B cell (primary cell): Measurements from ENCODE around the gene PRR33. TPM values are rescaled to one million over a fixed set of nuclear protein-coding genes. Genes with fewer than 3 reads are reported as not detected.

Experiments
- ATAC-seq: fragments of 200-7000 bp; cut with Tn5 transposase; one replicate; pipeline ENCODE4 v1.10.0; 2021; ENCODE audit warnings: low read depth, mild to moderate bottlenecking, moderate number of reproducible peaks, moderate library complexity
- CTCF ChIA-PET: fragments of 350-600 bp; sonication (Branson Sonifier 250); formaldehyde crosslinking; loops from one replicate; lab custom pipeline; 2021; ENCODE audit warnings: antibody characterized with exemption, inconsistent platforms; lab: Charles Lee
- POLR2A ChIA-PET: fragments of 350-600 bp; sonication (Branson Sonifier 250); formaldehyde crosslinking; loops from one replicate; lab custom pipeline; 2021; ENCODE audit warnings: antibody characterized with exemption; lab: Charles Lee
- DNase-seq: peaks from one replicate; pipeline ENCODE4 v3.0.0; 2013
- H2AFZ ChIP-seq: 2 replicates; pipeline ENCODE4 v1.6.1; 2012; ENCODE audit warnings: mild to moderate bottlenecking, low read depth, low read length; ENCODE audit not compliant: insufficient read depth, poor library complexity, severe bottlenecking
- H3K27ac ChIP-seq, 2 donors: 1 replicate in 1 of 2; 2 replicates in 1 of 2; pipeline ENCODE4 v1.5.1; 2012 to 2013; ENCODE audit warnings: low read length in 2 of 2, mild to moderate bottlenecking in 2 of 2, moderate library complexity in 1 of 2
- H3K27me3 ChIP-seq, 4 experiments: fragments of 200-600 bp in 1 of 4; sonication (generic) in 1 of 4; replicated peaks in 1 of 4; 1 replicate in 2 of 4; 2 replicates in 2 of 4; pipeline versions ENCODE4 v1.6.1 to v1.7.0; 2013 to 2016; ENCODE audit warnings: low read length in 3 of 4, mild to moderate bottlenecking in 2 of 4, mixed read lengths in 1 of 4, moderate library complexity in 1 of 4; ENCODE audit not compliant: insufficient read depth in 4 of 4, control insufficient read depth in 3 of 4; ENCODE audit errors: control extremely low read depth in 1 of 4
- H3K36me3 ChIP-seq, 2 experiments: replicated peaks in 1 of 2; 1 replicate in 1 of 2; 2 replicates in 1 of 2; pipeline versions ENCODE4 v1.6.1 to v1.7.1; 2013; ENCODE audit warnings: low read length in 1 of 2; ENCODE audit not compliant: insufficient read depth in 2 of 2, control insufficient read depth in 1 of 2; ENCODE audit errors: control extremely low read depth in 1 of 2, extremely low read depth in 1 of 2
- H3K4me1 ChIP-seq, 2 donors: fragments of 200-600 bp in 1 of 2; sonication (generic) in 1 of 2; 1 replicate in 1 of 2; 2 replicates in 1 of 2; pipeline versions ENCODE4 v1.5.1 to v1.6.1; 2013 to 2017; ENCODE audit warnings: low read length in 2 of 2; ENCODE audit not compliant: control insufficient read depth in 2 of 2, insufficient read depth in 2 of 2
- H3K4me2 ChIP-seq: replicated peaks from 2 replicates; pipeline ENCODE3; 2012; ENCODE audit warnings: mild to moderate bottlenecking, low read depth, low read length; ENCODE audit not compliant: poor library complexity, severe bottlenecking
- H3K4me3 ChIP-seq, 5 experiments: fragments of 200-600 bp in 1 of 5; sonication (generic) in 1 of 5; 1 replicate in 3 of 5; 2 replicates in 2 of 5; pipeline versions ENCODE4 v1.5.1 to v1.7.0; 2011 to 2016; ENCODE audit warnings: low read length in 4 of 5, mild to moderate bottlenecking in 4 of 5, low read depth in 2 of 5, control low read depth in 1 of 5, moderate library complexity in 1 of 5; ENCODE audit not compliant: insufficient read depth in 1 of 5; ENCODE audit errors: control extremely low read depth in 1 of 5, extremely low read depth in 1 of 5
- H3K79me2 ChIP-seq: fragments of 200-600 bp; sonication (generic); one replicate; pipeline ENCODE4 v1.6.0; 2016; ENCODE audit warnings: low read length; ENCODE audit not compliant: control insufficient read depth, insufficient read depth
- H3K9ac ChIP-seq: fragments of 200-600 bp; sonication (generic); 2 replicates; pipeline ENCODE4 v1.6.1; 2017; ENCODE audit warnings: mild to moderate bottlenecking, low read length, moderate library complexity
- H3K9me3 ChIP-seq, 3 donors: one replicate each; pipeline versions ENCODE4 v1.6.1 to v1.7.1; 2013; ENCODE audit warnings: low read length in 2 of 3; ENCODE audit not compliant: control insufficient read depth in 2 of 3, insufficient read depth in 1 of 3; ENCODE audit errors: control extremely low read depth in 1 of 3
- H4K20me1 ChIP-seq: 2 replicates; pipeline ENCODE4 v1.6.0; 2012; ENCODE audit warnings: mild to moderate bottlenecking, low read length; ENCODE audit not compliant: insufficient read depth, control insufficient read depth, poor library complexity, severe bottlenecking
- H3K27ac Mint-ChIP-seq: one replicate; pipeline ENCODE4 v1.8.0; 2021; ENCODE audit warnings: mixed read lengths
- H3K27me3 Mint-ChIP-seq: one replicate; pipeline ENCODE4 v1.8.0; 2021; ENCODE audit warnings: mixed read lengths
- H3K4me1 Mint-ChIP-seq: one replicate; pipeline ENCODE4 v1.8.0; 2021; ENCODE audit warnings: mixed read lengths
- H3K4me3 Mint-ChIP-seq: one replicate; pipeline ENCODE4 v1.8.0; 2021; ENCODE audit warnings: mixed read lengths
- H3K9me3 Mint-ChIP-seq: one replicate; pipeline ENCODE4 v1.8.0; 2022; ENCODE audit warnings: mixed read lengths; ENCODE audit not compliant: insufficient read depth
- EZH2 ChIP-seq: IDR thresholded peaks from 2 replicates; pipeline ENCODE4 v1.6.1; 2012; ENCODE audit warnings: borderline replicate concordance, low read depth, mild to moderate bottlenecking, moderate library complexity, low read length; ENCODE audit not compliant: insufficient read depth, poor library complexity, severe bottlenecking
- WGBS: methylation state at CpG from one replicate; pipeline ENCODE4 v1.1.5; 2013; ENCODE audit warnings: missing lambda C conversion rate; ENCODE audit not compliant: insufficient coverage; 5-methylcytosine and 5-hydroxymethylcytosine counted together
- intact Hi-C: fragments of 100-400 bp; cut with micrococcal nuclease; formaldehyde crosslinking; loops from one replicate; pipeline ENCODE4 v1.10.0; 2022
- polyA plus RNA-seq: library from polyadenylated mRNA; depleted of rRNA; stranded (reverse); fragments of >200 nt; gene quantifications from 2 replicates; pipeline ENCODE4 v1.2.3, GENCODE V29; 2012
- total RNA-seq, 2 donors: library from RNA; stranded (reverse); fragments of 120-200 nt in 1 of 2; gene quantifications; 1 replicate in 1 of 2; 2 replicates in 1 of 2; pipeline versions ENCODE4 v1.2.3 to v1.2.4, GENCODE V29; 2013 to 2022
- TF ChIP-seq, protein P1 (sequence below): fragments of 200-600 bp; IDR thresholded peaks from one replicate; pipeline ENCODE4 v1.8.0; 2022; ENCODE audit warnings: antibody characterized with exemption, mild to moderate bottlenecking

The PRR33 gene
- total and polyA plus RNA-seq, 2 donors (not counting 1 experiment from before 2014, with no cell fraction given), result not detected

DNA sequence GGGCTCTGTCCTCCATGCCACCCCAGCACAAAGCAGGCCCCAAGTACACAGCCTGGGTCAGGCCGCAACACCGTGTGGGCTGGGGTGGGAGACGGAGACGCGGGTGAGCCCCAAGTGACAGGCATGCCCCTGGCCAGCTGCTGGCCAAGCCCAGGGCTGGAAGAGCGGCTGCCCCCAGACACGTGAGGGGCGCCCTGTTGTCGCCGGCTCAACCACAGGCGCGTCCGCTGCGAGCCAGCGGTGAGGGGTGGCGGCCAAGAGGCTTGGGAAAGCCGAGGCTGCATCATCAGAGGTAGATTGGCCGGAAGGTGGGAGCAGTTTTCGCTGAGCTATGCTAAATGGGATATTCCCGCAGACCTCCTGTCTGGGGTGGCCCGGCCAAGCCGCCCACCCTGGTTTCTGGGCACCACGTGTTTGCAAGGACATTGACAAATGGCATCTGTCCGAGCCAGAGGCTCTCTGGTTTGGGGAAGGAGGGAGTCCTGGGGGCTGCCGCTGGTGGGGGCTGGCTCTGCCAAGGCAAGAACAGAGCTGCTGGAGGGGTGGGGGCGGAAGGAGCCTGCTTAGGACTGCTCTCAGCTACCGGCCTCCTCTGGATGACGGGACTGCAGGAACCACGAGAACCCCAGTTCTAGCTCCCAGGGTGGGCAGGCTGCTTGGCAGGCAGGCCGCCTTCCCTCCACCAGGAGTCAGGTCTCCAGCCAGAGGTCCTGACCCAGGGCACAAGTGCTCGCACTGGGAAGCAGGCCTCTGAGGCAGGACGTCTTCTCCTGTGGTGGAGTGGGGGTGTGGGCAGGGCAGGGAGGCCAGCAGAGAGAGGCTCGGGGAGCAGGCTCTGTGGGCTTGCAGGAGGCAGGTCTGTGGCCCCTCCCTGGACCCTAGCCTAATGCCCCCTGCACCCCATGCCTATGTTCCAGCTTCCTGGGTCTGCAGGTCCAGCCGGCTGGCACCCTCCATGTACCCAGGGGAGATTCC lies 552 bp downstream of the PRR33 start:
- no peak overlapping the region for H2AFZ ChIP-seq
- peak; percentile 8 for ATAC-seq
- DNase-seq, result no peak
- no peaks in the 10 kb centered on the region for H3K27me3 ChIP-seq
- no peak overlapping the region for H3K4me3 Mint-ChIP-seq
- no peaks in the 10 kb centered on the region for H3K27me3 Mint-ChIP-seq
- H3K9me3 Mint-ChIP-seq, result no peaks in the 10 kb centered on the region
- peaks cover 70% of the 10 kb centered on the region for H4K20me1 ChIP-seq
- H3K4me2 ChIP-seq, result peak overlapping the region; percentile 57
- no peak overlapping the region for H3K4me3 ChIP-seq
- 24% methylated on average over 31 of the region's 34 CpGs for WGBS
- no peak overlapping the region for H3K27ac ChIP-seq
- intact Hi-C loops, result no loop called here
- TF ChIP-seq EZH2, result no peak
- TF ChIP-seq, protein P1, sequence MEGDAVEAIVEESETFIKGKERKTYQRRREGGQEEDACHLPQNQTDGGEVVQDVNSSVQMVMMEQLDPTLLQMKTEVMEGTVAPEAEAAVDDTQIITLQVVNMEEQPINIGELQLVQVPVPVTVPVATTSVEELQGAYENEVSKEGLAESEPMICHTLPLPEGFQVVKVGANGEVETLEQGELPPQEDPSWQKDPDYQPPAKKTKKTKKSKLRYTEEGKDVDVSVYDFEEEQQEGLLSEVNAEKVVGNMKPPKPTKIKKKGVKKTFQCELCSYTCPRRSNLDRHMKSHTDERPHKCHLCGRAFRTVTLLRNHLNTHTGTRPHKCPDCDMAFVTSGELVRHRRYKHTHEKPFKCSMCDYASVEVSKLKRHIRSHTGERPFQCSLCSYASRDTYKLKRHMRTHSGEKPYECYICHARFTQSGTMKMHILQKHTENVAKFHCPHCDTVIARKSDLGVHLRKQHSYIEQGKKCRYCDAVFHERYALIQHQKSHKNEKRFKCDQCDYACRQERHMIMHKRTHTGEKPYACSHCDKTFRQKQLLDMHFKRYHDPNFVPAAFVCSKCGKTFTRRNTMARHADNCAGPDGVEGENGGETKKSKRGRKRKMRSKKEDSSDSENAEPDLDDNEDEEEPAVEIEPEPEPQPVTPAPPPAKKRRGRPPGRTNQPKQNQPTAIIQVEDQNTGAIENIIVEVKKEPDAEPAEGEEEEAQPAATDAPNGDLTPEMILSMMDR, result no peak
- POLR2A ChIA-PET, result interaction anchor here (0.6 to 1.3 kb wide), 5 partner anchors 9 to 37 kb away, joined by 3 to 6 read pairs (median 5); no protein-coding TSS in a partner anchor
- peak overlapping the region; percentile 46 for H3K27ac Mint-ChIP-seq
- no peaks in the 10 kb centered on the region for H3K9me3 ChIP-seq
- peaks cover 2 to 32% of the 10 kb centered on the region in 2 experiments for H3K36me3 ChIP-seq
- H3K79me2 ChIP-seq, result no peaks in the 10 kb centered on the region
- no peak overlapping the region for H3K9ac ChIP-seq
- H3K4me1 ChIP-seq, result peaks cover 28 to 35% of the 10 kb centered on the region in 2 donors
- peaks cover 33% of the 10 kb centered on the region for H3K4me1 Mint-ChIP-seq
- CTCF ChIA-PET, result interaction anchor here (1.2 to 2.1 kb wide), 5 partner anchors 9 to 197 kb away, joined by 4 to 9 read pairs (median 5); no protein-coding TSS in a partner anchor
